Adrenal gland (tissue), 5 donors: ENCODE measurements around the gene ZNRF3.
"Not testable (repeated sequence)": the region's sequence is repeated elsewhere in the genome, so short reads cannot be mapped to it uniquely, and the experiment has no call there.

ENCODE experiments used
- CTCF ChIP-seq, 6 experiments: fragments of 450-650 bp in 4 of 6; fragments of 200-600 bp in 2 of 6; sonication (generic) in 1 of 6; IDR thresholded peaks; 1 replicate in 5 of 6; 2 replicates in 1 of 6; pipeline versions ENCODE4 v1.5.1 to v1.8.0; 2016 to 2021; ENCODE audit warnings: antibody characterized with exemption in 6 of 6, mild to moderate bottlenecking in 2 of 6, moderate library complexity in 1 of 6
- POLR2A ChIP-seq, 2 donors: fragments of 450-650 bp; IDR thresholded peaks; one replicate each; pipeline ENCODE4 v1.6.1; 2017; ENCODE audit warnings: antibody characterized with exemption in 2 of 2, mild to moderate bottlenecking in 2 of 2, moderate library complexity in 1 of 2
- donor health status: DM: no; HTN: no; CAD: no.

GRCh38 chr22:28868389-28868788 lies 15.0 kb upstream of the ZNRF3 start:
- TF ChIP-seq CTCF, POLR2A (IDR thresholded peaks at IDR 0.05): not testable (repeated sequence)
